PFSK-1 (cell line): Measurements from ENCODE around the gene FYCO1.

Source experiments
- FOXP2 ChIP-seq: optimal IDR thresholded peaks from 2 replicates; pipeline ENCODE3; 2011; ENCODE audit warnings: borderline replicate concordance, control low read depth, inconsistent platforms; ENCODE audit not compliant: insufficient read depth; ENCODE audit errors: extremely low read length, extremely low read depth
- POLR2AphosphoS5 ChIP-seq: IDR thresholded peaks from 2 replicates; pipeline ENCODE4 v1.6.1; 2012; ENCODE audit warnings: low read depth, mild to moderate bottlenecking, control low read depth, low read length, moderate library complexity
- SIN3A ChIP-seq: IDR thresholded peaks from 2 replicates; pipeline ENCODE4 v1.6.1; 2012; ENCODE audit warnings: mild to moderate bottlenecking, low read length, moderate library complexity, borderline replicate concordance; ENCODE audit not compliant: insufficient read depth
- TAF1 ChIP-seq: IDR thresholded peaks from 2 replicates; pipeline ENCODE4 v1.6.1; 2012; ENCODE audit warnings: low read length, control low read depth, borderline replicate concordance; ENCODE audit not compliant: insufficient read depth
- TF ChIP-seq, protein P1 (sequence below), 2 experiments: IDR thresholded peaks; 2 replicates each; pipeline versions ENCODE4 v1.6.1 to v1.8.0; 2011 to 2012; ENCODE audit warnings: low read depth in 2 of 2, low read length in 2 of 2, control low read depth in 1 of 2, inconsistent platforms in 1 of 2, mild to moderate bottlenecking in 1 of 2, moderate library complexity in 1 of 2; ENCODE audit not compliant: insufficient read depth in 1 of 2

The FYCO1 gene

GRCh38 chr3:45904931-45905330 lies 90.7 kb downstream of the FYCO1 start:
- TF ChIP-seq FOXP2 = no peak
- TF ChIP-seq, protein P1, sequence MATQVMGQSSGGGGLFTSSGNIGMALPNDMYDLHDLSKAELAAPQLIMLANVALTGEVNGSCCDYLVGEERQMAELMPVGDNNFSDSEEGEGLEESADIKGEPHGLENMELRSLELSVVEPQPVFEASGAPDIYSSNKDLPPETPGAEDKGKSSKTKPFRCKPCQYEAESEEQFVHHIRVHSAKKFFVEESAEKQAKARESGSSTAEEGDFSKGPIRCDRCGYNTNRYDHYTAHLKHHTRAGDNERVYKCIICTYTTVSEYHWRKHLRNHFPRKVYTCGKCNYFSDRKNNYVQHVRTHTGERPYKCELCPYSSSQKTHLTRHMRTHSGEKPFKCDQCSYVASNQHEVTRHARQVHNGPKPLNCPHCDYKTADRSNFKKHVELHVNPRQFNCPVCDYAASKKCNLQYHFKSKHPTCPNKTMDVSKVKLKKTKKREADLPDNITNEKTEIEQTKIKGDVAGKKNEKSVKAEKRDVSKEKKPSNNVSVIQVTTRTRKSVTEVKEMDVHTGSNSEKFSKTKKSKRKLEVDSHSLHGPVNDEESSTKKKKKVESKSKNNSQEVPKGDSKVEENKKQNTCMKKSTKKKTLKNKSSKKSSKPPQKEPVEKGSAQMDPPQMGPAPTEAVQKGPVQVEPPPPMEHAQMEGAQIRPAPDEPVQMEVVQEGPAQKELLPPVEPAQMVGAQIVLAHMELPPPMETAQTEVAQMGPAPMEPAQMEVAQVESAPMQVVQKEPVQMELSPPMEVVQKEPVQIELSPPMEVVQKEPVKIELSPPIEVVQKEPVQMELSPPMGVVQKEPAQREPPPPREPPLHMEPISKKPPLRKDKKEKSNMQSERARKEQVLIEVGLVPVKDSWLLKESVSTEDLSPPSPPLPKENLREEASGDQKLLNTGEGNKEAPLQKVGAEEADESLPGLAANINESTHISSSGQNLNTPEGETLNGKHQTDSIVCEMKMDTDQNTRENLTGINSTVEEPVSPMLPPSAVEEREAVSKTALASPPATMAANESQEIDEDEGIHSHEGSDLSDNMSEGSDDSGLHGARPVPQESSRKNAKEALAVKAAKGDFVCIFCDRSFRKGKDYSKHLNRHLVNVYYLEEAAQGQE (IDR thresholded peaks at IDR 0.05; ENCODE audit: insufficient read depth in 1 of 2, low read depth in 2 of 2, low read length in 2 of 2) = no peak
- no peak for TF ChIP-seq POLR2AphosphoS5
- TF ChIP-seq TAF1 = no peak
- TF ChIP-seq SIN3A = no peak

DNA sequence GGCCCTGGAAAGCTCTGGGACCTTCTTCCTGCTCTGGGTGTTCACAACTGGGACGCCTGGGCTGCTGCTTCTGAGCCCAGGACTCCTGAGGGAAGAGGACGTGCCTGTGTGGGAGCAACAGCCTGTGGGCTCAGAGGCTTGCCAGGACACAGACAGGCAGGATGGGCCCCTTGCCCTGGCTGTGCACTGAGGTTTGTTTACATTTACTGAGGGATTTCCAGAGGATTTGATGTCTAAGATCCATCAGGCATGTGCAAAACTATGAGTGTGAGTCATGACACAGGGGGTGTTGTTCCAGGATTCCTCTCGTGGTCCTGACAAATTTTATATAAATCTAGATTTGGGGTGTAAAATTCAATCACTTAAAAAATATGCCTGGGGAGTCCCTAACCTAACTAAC lies 98.7 kb downstream of the FYCO1 start:
- TF ChIP-seq, protein P1 (IDR thresholded peaks at IDR 0.05; ENCODE audit: insufficient read depth in 1 of 2, low read depth in 2 of 2, low read length in 2 of 2) = no peak
- TF ChIP-seq POLR2AphosphoS5 (no peak), SIN3A (no peak), FOXP2 (no peak), TAF1 (no peak)

DNA sequence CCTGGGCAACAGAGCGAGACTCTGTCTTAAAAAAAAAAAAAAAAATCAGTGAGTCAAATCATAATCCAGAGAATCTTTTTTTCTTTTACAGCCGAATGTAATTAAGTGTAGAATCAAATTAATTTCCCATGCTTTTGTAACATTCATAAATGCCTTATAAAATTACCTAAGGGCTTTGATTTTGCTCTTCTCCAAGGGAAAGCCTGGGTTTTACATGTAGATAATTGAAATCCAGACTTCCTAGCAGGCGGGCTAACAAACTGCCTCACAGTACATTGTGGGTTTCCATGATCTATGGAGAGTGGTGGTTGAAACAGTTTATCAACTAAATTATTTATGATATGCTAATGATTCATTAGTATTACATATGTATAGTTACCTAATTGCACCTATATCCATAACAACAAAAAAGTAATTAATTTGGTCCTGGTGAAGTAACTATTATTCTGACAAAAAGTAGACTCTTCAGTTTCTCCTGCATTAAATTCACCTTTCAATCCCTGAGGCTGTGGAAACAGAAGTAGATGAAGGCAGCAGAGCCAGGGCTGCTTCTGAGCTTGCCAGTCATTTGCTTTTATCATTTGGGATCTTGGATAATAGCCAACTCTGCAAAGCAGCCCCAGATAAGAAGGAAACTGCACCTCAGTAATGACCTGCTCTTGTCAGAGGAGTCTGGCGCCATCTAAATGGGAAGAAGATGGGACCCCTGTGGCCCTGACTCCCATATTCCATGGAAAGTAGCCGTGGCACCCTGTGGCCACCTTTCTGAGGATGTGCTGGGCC lies 99.7 kb downstream of the FYCO1 start:
- no peak for TF ChIP-seq POLR2AphosphoS5
- no peak for TF ChIP-seq TAF1
- no peak for TF ChIP-seq SIN3A
- TF ChIP-seq, protein P1 (IDR thresholded peaks at IDR 0.05; ENCODE audit: insufficient read depth in 1 of 2, low read depth in 2 of 2, low read length in 2 of 2) = no peak
- TF ChIP-seq FOXP2 = no peak

DNA sequence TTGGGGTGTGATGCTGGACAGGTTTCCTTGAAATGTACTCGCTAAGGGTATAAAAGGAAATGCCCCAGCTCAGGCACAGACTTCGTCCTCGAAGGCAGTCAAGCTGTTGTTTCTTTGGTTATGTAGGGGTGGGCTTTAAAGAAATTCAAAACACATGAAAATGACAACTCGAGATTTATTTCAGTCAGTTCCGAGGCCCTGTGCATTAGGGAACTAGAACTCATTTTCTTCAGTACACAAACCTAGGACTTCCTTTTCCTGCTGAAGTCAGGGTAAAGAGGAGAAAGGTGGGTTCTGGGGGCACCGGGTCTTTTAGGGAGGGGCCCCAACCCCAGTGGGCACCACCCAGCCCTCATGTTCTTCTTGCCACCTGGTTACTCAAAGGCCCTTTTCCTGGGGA lies 101.6 kb downstream of the FYCO1 start:
- TF ChIP-seq FOXP2 (no peak), TAF1 (no peak), POLR2AphosphoS5 (no peak), SIN3A (no peak)
- TF ChIP-seq, protein P1 (IDR thresholded peaks at IDR 0.05; ENCODE audit: insufficient read depth in 1 of 2, low read depth in 2 of 2, low read length in 2 of 2) = no peak

DNA sequence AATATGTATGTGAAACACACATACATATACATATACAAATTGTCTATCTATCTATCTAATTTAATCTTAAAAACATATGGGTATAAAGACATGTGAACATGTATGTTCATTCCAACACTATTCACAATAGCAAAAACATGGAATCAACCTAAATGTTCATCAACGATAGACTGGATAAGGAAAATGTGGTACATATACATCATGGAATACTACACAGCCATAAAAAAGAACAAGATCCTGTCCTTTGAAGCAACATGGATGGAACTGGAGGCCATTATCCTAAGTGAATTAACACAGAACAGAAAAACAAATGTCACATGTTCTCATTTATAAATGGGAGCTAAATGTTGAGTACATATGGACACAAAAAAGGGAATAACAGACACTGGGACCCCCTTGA lies 103.5 kb downstream of the FYCO1 start:
- no peak for TF ChIP-seq POLR2AphosphoS5
- TF ChIP-seq TAF1 = no peak
- TF ChIP-seq FOXP2 = no peak
- no peak for TF ChIP-seq SIN3A
- TF ChIP-seq, protein P1 (IDR thresholded peaks at IDR 0.05; ENCODE audit: insufficient read depth in 1 of 2, low read depth in 2 of 2, low read length in 2 of 2) = no peak
